HUDEP-2 (cell line): ENCODE measurements around the gene TAS2R42.

Source experiments
- DNase-seq, 76 experiments: peaks; one replicate each; lab custom pipeline; 2025; ENCODE audit not compliant: unreplicated experiment in 76 of 76; lab: John Stamatoyannopoulos, UW

The TAS2R42 gene

DNA sequence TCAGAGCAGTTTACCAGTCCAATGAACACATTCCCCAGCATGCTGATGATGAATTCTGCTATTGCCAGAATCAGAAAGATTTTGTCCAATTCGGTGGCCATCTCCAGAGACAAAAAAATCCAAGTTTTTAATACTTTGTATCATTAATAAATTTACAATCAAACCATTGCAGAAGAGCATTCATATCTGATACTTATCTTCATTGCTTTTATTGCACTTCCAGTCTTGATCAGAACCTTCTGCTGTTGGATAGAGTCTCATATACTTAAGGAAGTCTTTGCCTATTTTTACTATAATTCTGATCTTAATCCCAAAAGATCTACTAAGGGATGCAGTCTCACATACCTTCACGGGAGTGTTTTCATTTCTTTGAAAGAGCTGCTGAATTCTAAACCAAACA, at the start of gene TAS2R42:
Gene TAS2R42, minus strand, starts transcription at position 101 of the 400 bp plus-strand sequence. Its CDS starts 0 bp downstream, at position 101.
- no peak for DNase-seq

GRCh38 chr12:11233532-11233931, 46.8 kb upstream of the TAS2R42 start:
- DNase-seq: no peak

DNA sequence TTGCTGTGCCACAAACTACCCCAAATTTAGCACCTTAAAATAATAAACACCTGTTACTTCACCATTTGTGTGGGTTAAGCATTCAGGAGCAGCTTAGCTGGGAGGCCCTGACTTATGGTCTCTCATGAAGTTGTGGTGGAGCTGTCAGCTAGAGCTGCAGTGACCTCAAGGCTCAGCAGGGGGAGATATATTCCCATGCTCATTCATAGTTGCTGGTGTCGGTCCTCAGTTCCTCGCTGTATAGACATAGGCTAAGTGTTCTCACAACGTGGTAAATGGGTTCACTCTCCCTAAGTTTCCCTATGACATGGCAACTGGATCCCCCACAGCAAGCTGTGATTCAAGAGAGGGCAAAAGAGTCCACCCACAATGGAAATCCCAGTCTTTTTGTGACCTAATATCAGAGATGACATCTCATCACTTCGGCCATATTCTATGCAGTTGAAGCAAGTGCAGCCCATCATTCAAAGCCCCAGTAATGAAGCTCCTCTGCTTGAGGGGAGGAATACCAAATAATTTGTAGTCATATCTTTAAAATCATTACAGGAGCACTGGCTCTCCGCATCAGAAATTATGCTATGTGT, 41.7 kb upstream of the TAS2R42 start:
- DNase-seq: peak in 27 of 76 experiments; percentile 0 to 37 (median 7)

- no peak for DNase-seq
Measured at GRCh38 chr12:11227373-11227772, 40.6 kb upstream of the TAS2R42 start.

DNA sequence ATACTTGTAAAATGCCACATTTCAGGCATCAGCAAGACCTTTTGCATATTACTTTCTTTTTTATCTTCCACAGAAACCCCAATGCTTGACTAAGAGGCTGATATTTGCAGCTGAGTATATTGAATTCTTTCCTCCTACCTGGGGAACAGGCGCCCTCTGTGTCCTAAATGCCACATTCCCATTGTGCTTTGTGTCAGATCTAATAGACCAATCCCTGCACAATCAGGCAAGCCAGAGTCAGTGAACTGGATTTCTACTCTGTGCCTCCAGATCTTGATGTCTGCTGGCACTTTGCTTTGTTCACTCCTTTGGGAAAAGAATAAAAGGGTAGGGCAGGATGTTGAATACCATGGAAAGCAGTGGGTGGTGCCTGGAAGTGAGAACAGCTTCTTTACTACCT, 22.4 kb upstream of the TAS2R42 start:
- no peak for DNase-seq

DNA sequence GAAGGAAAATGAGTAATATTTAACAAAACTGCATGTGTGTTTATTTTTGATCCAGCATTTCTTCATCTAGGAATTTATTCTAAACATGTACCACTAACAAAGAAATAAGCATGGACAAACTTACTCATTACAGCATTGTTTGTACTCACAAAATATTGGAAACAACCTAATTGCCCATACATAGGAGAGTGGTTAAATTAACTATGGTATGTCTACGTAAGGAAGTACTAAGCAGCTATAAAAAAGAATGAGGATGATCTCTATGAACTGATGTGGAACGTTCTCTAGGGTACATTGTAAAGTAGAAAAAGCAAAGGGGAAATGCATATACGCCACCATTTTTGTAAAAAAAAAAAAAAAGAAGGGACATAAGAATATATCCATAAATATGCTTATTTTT, 17.4 kb upstream of the TAS2R42 start:
- DNase-seq: no peak

DNA sequence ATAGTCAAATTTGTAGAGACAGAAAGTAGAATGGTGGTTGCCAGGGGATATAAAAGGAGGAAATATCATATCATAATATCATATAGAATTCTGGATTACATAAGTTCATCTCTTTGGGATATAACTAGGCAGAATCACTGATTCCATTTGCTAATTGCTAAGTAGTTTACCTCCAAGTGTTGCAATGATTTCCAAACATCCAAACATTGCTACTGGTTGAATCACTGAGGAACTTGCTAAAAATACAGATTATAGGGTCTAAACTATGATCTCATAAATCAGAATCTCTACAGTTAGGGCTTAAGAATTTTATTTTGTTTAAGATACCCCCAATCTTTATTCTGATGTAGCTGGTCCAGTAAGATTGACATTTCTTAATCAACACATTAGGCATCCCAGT, 16.1 kb upstream of the TAS2R42 start:
- no peak for DNase-seq

DNA sequence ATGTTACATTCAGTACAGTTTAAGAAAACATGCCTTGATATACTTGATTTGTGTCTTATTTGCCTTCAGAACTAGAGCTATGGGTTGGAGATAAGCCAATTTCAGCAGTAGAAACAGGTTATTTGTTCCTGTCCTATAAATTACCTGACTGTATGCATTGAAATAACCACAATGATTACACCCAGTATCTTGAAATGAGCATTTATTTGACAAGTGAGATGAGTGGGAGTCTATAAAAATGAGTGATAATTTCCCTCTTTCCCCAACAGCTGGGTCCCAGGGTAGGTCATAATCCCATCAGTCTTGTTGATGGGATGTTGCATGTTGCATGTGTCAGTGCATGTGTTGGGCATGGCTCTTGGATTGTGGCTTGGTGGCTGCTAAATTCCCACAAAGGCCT, 3.7 kb downstream of the TAS2R42 start:
- DNase-seq: no peak

DNA sequence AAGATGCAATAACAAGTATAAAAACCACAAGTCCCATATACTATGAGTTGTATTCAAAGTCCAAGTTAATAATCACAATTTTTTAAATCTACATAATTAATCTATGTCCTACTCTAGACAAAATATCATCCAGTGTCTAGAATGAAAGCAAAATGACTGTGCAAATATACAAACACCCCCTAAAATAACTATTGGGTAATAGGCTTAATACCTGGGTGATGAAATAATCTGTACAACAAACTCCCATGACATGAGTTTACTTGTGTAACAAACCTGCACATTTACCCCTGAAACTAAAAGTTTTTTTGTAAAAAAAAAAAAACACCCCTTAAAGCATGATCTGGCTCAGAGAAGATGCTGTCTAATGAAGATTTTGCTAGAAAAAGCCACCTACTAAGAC, 4.2 kb downstream of the TAS2R42 start:
- DNase-seq: no peak

GRCh38 chr12:11178250-11178649, 8.5 kb downstream of the TAS2R42 start:
- no peak for DNase-seq

GRCh38 chr12:11174022-11174421, 12.7 kb downstream of the TAS2R42 start:
- DNase-seq: no peak

- peak in 3 of 76 experiments; percentile 7 to 14 (median 10) for DNase-seq
Measured at GRCh38 chr12:11171969-11172675, 14.6 kb downstream of the TAS2R42 start.

DNA sequence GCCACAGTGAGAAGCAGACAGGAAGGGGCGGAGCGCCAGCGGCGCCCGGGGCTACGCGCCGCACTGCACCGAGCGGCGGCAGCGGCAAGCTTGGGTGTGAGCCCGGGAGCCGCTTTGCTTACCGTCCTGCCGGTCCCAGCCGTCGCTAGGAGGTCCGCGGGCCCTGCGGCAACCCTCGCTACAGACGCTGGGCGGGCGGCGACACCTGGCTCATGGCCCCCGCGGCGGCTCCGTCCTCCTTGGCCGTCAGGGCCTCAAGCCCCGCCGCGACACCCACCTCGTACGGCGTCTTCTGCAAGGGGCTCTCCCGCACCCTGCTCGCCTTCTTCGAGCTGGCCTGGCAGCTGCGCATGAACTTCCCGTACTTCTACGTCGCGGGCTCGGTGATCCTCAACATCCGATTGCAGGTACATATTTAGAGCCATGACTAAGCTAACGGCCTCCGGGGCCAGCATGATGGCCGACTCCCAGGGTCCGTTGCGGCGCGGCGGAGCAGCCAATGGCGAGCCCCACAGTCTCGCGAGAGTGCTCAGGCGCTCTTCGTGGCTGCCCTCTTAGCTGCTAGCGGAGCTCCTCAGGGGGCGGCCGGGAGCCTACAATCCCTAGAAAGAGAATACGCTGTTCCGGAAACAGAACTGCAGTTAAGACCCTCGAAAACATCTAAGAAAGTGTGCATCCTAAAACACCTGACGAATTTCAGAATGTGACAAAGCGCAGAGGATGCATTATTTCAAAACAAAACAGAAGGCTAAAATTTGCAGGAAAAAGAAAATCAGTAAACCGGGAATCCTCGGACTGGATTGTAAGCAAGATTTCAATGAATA, 15.4 kb downstream of the TAS2R42 start, which contains the start of gene SMIM10L1:
Gene SMIM10L1, plus strand, starts transcription at position 50 of the 824 bp plus-strand sequence. Its CDS starts 163 bp downstream, at position 213.
- DNase-seq: peak in 75 of 76 experiments; percentile 22 to 88 (median 78)

DNA sequence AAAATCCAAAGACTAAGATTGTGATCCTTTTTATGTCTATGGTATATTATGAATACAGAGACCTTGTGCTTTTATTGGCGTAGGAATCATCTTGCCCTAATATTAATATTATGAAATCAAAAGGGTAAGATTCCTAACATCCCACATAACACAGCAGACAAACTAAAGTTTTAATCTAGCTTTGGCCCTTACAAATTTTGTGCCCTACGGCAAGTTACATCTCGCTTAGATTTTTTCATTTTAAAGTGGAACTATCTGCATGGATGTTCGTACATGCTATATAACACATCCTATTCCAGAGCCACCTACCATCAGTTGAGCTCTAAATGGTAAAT, 16.0 kb downstream of the TAS2R42 start:
- peak in 1 of 76 experiments; percentile 44 for DNase-seq

DNA sequence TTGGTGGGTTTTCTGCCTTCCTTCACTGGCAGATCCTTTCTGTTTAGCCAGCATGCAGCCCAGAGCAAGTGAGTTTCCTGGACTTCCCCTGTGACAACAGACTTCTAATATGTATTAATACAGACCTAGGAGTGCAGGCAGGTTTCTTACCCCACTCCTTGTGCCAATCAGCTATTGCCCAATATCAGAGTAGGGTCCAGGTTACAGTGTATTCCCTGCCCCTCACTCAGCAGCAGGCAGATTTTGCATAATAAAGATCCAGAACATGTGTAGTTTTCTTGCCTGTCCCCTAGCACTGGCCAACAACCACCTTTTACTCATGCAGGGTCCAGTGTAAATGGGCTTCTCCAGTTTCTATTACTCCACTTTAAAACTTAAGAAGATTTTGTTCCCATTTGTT, 20.4 kb downstream of the TAS2R42 start:
- DNase-seq: no peak

DNA sequence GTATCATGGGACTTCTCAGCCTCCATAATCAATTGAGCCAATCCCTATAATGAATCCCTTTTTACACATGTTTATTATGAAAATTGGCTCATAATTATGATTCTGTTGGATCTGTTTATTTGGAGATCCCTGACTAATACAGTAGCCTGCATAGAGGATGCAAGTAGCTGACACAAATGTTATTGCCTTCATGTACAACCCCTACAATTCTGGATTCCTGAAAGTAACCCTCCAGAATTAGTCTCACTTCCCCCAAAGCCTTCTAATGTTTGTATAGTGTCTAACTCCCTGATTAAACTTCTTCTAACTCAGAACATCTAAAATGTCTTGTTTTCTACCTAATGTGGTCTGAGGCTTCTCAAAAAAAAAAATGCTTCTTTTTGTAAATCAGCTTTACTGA, 22.4 kb downstream of the TAS2R42 start:
- no peak for DNase-seq

DNA sequence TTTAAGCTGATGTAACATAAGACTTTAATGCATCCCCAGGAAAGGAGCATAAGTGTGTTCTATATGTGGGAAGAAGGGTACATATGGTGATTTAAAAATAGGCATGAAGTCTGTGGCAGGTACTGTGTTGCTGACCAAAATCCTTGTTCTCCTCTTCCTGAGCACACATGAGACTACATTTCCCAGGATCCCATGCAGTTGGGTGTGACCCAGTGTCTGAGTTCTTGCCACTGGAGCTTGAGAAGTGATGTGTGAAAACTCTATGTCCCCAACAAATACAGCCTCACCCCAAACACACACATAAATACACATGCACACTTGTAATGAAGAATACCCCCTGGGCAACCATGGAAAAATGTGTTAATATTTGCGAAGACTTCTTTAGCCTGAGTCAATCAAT, 24.2 kb downstream of the TAS2R42 start:
- DNase-seq: peak in 2 of 76 experiments; percentile 1 to 4

DNA sequence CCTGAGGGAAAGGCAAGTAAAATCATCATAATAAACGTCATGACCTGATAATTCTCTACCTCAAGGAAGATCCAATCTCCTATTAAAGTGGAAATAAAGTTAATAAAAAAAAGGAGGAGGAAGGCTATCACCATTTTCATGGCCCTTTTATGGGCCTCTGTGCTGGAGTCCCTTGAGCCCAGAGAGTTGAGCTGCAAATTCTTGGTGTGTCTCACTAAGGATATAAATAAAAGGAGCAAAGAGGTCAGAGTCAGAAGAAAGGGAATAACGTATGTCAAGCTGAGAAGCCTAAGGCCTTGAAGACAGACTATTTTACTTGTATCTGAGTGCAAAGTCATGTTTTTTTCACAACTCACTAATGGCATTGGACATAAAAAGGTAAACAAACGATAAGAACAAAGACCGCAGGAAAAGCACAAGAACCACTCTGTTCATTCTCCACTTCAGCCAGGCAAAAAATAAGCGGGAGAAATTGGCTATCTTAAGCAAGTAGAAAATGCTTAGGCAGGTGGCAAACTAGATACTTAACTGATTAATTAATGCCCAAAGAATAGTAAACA, 27.8 kb downstream of the TAS2R42 start:
- DNase-seq: no peak

- no peak for DNase-seq
Measured at GRCh38 chr12:11154400-11154925, 32.3 kb downstream of the TAS2R42 start.

DNA sequence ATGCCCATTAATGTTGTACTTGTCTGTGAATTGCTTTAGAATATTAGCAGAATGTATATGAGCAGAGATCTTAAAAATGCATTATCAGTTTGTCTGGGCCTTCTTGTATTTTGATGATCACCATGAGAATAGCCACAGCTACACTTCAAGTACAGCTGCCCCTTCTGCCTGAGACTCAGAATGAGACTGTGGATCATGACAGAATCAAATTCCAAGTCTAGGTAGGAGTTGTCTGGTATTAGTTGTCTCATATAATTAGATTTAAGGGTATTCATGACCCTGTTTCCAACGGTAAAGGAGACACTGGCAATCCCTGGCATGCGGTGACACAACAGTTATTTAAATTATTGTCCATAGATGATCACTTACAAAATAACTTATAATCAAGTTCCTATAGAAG, 34.0 kb downstream of the TAS2R42 start:
- no peak for DNase-seq

- no peak for DNase-seq
Measured at GRCh38 chr12:11150832-11151231, 35.9 kb downstream of the TAS2R42 start.
